HG03175 (cell line): ENCODE measurements around the gene ZNF335.

Source experiments
- ATAC-seq: cut with Tn5 transposase; IDR thresholded peaks from one replicate; pipeline ENCODE4 v1.9.1; 2021; ENCODE audit warnings: mild to moderate bottlenecking, moderate library complexity; ENCODE audit not compliant: unreplicated experiment

The ZNF335 gene

DNA sequence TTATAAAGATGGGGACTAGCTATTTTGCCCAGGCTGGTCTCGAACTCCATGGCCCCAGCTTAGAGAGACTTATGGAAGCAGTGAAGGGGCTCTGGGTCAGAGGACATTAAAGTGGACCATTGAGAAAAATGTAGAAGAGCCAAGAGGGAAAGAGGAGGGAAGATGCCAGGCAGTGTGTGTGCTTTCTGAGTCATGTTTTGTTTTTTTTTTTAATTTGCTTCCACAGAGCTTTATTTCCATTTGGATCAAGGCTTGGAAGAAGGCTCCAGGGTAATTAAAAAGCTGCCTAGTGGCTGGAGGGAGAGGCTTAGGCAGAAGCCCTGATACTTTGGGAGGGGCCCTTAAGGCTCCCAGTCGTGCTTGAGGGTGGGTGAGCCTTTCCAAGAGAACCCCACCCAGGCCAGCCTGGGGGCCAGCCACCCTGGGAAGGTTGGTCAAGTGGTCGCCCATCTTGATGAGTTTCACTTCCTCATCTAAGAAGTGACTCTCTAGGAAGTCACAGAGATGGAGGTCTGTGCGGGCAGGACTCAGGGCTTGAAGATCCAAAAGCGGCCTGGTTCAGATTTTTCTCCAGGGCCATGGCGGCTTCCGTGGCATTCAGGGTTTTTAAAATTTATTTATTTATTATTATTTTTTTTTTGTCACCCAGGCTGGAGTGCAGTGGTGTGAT, 3.0 kb upstream of the ZNF335 start:
- no peak for ATAC-seq

DNA sequence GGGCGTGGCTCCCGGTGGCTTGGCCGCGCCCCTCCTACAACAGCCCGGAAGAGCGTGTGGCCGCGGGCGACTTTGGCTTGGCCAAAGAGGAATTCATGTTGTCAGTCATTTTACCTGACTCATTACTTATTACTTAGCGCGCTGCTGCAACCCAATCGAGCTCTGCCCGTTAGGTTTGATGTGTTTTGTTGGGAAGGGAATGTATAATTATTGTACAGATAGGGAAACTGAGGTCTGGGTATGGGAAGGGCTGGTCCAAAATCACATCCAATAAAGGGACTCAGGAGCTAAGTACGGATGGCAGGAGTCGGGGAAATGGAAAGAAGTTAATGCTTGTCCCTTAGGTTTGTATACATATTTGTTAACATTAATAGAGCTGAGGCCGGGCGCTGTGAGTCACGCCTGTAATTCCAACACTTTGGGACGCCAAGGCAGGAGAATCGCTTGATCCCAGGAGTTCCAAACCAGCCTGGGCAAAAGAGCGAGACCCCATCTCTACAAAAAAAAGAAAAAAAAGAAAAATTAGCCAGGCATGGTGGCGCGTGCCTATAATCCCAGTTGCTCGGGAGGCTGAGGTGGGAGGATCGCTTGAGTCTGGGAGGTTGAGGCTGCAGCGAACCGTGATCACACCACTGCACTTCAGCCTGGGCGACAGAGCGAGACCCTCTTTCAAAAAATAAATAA, 639 bp upstream of the ZNF335 start:
- no peak for ATAC-seq

DNA sequence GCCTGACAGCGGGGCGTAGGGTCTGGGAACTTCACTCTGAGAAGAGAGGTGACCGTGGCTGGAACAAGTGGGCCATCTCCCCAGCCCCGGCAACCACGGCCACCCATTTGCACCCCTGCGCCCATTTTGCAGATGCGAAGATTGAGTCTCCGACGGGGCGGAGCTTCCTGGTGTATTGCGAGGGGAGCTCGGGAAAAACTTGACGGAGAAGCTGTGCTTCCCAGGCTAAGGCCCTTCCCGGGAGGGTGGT, 653 bp downstream of the ZNF335 start:
- peak; percentile 21 for ATAC-seq

DNA sequence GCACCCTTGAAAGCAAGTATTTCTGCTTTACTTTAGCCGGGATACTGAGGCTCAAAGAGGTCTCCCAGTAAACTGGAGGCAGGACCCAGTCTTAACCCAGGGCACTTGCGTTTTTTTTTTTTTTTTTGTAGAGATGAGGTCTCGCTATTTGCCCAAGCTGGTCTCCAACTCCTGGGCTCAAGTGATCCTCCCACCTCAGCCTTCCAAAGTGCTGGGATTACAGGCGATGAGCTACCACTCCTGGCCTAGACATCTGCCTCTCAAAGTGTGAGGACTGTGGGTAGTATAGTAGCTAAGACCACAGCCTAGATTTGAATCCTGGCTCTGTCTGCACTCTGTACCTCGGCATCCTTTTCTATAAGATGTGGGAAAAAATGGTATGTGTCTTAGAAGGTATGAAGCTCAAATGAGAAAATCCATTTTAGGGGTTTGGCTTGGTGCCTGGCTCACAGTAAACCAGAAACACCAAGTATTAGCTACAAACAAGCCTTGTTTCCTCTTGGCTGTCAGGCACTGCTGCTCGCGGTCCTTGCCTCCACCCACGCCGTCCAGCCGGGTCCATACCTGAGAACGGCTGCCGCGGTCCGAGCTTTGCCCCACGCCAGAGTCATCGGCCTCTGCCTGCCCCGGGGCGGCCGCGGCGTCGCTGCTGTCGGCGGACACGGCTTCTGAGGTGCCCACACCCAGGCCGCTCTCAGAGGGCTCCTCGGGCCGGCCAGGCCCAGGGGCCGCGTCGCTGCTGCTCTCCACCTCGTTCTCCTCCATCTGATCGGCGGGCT, 1.2 kb downstream of the ZNF335 start:
- ATAC-seq = no peak

DNA sequence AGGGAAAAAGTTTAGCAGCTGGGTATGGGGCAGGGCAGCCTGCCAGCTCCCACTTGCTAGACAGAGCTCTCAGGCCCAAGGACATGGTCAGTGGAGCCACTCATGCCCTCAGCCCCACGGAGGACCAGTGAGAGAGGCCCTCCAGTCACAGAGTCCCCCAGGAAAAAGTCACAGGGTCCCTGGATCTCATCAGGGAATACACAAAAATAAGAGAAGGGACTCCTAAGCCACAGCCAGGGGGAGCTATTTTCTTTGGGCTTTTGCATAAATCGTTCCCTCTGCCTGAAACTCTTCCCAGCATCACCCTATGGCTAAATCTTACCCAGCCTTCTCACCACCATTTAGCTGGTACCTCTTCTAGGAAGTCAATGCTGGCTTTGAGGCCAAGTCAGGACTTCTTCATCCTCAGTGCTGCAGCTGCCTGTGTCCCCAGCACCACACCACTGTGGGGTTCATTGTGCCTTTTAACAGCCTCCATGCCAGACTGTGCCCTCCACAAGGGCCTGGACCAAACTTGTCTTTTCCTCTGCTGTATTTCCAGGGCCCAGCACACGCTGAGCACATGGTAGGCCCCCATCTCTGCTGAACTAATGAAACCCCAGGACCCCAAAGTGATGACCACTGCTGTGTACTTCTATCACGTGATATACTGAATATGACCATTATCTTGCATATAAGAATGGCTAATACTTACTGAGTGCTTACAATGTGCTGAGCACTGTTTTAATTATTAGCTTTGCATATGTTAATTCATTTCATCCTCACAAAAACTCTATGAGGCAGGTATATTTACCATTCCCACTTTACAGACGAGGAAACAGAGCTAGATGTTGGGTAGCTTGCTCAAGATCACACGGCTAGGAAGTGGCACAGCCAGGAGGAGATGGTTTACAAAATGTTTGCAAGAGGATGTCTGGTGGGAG, 2.0 kb downstream of the ZNF335 start:
- no peak for ATAC-seq

DNA sequence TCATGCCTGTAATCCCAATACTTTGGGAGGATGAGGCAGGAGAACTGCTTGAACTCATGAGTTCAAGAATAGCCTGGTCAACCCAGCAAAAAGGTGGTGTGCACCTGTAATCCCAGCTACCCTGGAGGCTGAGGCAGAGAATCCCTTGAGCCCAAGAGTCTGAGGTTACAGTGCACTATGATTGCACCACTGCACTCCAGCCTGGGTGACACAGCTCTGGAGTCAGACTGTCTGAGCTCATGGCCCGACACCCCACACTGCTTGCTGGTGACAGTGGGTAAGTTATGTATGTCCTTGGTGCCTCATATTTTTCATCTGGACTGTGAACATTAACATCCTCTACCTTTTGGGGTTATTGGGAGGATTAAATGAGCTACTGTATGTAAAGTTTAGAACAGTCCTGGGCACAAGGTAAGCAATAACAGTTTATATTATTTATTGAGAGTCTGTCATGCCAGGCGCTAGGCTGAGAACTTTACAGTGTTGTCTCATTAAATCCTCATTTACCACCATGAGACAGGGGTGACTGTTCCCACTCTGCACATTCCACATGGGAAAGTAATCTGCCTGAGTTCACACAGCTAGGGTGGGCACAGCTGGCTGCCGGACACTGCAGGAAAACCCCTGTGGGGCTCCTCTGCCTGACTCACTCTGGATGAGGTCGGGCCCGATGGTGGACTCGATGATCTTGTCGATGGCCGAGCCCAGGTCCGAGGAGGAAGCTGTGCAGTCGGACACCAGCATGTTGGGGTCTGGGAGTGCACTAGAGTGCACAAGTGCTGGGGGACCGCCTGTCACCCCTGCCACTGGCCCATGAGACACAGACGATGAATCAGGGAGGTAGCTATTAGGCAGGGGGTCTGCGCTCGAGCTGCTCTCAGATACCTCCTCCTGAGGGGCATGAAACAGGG, 2.9 kb downstream of the ZNF335 start:
- no peak for ATAC-seq

DNA sequence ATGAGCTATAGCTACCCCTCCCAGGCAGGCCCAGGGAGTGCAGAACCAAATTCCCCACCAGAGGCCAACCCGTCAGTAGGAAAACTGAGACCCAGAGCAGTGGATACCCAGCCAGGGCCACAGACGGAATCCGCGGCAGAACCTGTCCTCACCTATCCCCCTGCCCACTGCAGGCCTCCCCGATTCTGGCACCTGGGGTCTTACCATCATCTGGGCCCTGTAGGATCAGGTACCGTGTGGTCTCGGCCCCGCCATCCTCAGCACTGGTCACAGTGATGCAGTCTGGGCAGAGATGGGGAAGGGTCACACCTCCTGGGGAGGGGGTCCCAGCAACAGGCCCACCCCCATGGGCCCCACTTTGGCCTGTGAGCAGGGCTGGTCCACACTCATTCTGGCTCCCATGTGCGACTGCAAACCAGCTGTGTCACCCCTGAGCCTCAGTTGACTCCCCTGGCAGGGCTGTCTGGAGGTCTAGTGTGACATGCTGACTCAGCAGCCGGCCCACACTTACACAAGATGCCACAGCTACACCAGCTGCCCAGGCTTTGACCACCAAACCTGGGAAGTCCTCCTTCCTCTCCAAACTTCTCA, 3.8 kb downstream of the ZNF335 start:
- ATAC-seq = no peak

DNA sequence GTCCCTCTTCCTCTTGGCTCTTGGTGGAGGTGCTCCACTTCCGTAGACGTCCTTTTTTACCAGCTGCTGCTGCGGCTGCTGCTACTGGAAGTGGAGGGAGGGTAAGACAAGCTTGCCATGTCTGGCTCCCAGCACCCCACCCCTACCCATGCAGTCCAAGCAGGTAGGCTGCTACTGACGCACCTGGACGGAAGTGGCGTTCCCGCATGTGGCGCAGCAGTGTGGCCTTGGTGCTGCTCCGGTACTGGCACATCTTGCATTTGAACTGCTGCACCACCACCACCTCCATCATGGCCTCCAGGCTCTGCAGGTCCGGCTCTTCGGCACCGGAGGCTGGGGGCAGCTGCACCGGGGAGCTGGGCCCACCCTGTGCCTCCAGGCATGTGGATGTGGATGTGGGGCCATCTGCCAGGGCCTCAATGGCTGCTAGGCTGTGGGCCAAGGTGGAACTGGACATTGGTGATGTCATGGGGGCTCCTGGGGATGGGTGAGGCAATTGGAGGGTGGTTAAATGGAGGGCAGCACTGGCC, 4.4 kb downstream of the ZNF335 start:
- ATAC-seq = no peak

DNA sequence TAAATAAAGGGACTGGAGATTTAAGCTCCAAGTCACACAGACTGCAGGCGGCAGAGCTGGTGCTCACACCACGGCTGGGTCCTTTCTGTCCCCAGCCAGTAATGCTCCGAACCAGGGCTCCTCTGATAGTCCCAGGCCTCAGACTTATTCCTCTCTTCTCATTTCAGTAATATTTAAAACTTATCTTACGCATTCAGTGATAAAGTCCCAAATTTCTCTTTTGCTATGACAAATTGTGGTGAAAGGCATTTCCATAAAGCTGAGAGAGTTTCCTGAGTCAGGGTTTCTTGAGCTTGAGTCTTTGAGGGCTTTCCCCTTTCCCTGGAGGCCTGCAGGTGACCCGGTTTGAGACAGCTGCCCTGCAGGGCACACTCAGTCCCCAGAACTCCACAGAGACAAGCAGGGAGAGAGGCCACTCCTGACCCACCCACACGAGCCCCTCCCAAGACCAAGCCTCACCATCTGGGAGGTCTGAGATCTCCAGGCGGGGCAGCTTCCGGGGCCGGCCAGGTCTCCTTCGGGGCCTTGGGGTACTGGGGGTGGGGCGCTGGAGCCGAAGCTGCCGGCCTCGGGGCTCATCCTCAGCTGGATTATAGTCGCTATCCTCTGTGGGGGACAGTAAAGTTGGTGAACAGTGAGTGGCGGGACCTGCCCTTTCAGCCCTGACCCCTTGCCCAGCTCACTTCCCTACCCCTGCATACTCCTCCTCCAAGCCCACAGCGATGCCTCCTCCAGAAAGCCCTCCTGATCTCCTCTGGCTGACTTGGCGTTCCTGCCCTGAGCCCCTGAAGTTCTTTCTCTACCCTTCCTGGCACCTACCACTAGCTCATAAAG, 6.6 kb downstream of the ZNF335 start:
- no peak for ATAC-seq

DNA sequence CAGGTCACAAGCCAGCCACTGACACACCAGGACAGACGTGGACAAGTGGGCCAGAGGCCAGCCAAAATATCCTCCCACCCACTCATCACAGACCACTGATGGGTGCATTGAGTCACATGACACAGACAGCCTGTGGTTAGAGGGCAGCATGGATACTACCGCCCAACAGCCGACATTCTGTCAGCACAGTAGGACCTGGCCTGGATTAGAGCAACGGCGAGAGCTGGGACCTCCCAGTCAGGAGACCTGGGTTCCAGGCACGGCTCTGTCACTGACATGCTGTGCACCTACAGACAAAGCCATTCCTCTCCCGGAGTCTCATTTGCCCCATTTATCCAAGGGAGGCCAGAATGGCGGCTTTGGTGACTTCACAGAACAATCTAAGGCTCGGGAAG, 8.0 kb downstream of the ZNF335 start:
- ATAC-seq = no peak

DNA sequence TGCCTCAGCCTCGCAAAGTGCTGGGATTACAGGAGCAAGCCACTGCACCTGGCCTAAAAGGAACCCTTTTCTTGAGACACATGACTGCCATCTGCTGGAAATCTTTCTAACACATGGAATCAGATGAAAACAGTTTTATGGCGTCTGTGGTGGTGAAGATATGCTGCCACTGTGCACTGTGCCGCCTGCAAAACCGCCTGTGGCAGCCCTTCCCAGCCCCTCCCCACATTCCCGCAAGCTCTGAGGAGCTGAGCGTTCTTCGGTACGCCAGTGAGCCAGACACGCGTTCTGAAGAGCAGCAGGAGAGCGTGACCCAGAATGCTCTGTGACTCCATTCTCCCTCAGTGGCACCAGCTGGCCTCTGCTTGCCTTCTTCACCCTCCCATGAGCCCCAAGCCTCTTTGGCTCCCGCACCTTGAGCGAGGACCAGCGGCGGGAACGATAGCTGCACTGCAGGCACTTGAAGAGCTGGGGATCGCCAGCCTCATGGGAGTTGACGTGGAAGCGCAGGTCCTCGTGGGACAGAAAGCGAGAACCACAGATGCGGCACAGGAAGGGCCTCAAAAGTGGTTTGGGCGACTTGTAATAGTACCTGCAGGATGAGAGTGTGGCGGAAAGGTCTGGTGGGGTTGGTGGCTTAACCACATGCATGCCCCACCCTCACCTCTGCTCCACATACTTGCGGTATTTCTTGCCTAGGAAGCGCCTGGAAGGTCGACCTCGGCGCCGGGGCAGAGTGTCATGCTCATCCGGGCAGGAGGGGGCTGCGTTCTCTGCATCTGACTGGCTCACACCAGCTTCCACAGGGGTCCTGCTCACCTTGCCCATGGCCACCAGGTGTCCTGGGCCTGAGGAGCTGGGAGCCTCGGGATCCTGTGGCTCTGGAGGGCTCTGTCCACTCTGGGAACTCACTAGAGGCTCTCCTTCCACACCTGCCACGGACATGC, 8.7 kb downstream of the ZNF335 start:
- no peak for ATAC-seq

DNA sequence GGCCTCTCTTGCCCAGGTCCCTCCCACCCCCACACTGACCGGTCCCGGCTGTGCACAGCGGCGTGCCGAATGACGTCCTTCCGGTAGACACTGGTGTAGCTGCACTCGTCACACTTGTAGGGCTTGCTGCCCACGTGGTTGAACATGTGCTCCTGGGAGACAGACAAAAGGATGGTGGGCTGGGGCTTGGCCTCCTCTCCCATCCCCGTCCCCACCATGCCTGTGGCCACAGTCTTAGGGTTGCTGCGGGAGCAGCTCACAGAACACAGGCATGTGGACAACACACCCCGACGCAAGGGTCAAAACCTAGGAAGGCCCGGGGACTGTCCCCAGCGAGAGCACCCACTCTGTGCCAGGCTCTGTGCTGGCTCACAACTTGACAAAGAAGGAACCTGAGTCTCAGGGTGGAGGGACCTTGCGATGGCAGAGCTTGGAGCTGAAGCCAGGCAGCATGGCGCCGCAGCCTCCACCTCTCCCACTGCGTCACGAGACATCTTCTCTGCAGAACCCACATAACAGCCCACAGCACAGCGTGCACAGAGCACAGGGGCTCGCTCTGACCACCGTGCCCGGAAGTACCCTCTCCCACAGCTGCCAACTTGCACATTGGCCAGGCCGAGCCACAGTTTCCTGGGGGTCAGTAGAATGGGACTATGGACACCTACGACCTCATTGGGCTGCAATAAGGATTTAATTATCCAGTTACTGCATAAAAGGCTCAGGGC, 9.8 kb downstream of the ZNF335 start:
- no peak for ATAC-seq

DNA sequence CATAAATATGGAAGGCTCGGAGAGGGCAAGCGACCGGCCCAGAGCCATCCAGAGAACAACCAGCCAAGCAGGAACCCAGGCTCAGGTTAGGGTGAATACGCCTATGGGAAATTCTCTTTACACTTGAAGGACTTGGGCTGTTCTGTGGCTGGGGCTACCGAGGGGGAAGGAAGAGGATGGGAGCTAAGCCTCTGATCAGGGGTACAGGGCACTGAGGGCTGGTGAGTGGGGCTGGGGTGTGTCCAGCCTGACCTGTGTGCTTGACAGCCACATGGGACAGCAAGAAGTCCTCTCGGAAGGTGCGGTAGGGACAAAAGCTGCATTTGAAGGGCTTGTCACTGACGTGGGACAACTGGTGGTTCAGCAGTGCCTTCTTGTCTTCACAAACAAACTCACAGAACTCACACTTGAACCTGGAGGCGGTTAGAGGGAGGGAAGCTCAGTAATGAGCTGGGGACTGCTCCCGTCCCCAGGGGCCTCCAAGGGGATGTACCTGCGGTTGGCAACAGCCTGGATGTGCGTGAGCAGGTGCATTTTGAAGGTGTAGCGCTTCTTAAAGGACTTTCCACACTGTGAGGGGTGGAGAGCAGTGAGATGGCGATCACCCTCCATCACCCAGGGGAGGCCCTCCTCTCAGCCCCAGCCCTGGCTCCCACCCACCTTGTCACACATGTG, 11.9 kb downstream of the ZNF335 start:
- ATAC-seq = no peak

DNA sequence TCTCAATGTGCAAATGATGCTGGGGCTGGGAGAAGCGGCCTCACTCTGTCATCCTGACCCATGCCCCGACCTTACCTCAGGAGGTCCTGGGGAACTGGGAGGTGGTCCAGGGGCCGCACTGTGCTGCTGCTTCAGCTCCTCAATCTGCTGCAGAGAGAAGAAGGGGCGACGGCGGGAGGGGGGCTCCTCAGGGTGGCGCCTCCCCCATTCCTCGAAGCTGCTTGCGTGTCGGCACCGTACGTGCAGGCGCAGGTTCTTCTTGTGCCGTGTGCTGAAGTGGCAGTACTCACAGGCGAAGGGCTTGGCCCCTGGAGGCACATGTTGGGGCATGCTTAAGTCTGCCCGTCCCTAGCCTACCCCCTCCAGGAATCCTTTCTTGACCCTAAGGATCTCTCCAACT, 12.9 kb downstream of the ZNF335 start:
- ATAC-seq = no peak

DNA sequence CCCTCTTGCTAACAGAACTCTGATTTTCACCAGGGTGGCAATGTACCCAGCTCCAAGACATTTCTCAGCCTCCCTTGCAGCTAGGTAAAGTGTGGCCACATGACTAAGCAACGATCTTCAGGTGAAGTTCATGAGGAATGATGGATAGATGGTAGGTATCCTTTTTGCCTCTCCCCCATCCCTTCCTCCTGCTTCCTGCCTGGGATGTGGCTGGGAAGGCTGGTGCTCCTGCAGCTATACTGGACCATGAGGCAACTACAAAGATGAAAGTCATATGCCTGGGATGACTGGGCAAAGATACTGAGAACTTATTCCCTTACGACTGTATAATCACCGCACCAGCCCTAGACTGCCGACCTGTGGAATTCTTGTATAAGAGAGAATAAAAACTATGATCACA, 13.4 kb downstream of the ZNF335 start:
- ATAC-seq = no peak
